22Rv1 (cell line): ENCODE results near the gene MX2.

Experiments used
- ZFX ChIP-seq: fragments of 450-650 bp; IDR thresholded peaks from 2 replicates; pipeline ENCODE4 v1.6.1; 2017; ENCODE audit warnings: antibody characterized with exemption, borderline replicate concordance
- TF ChIP-seq, protein P1 (sequence below): fragments of 450-650 bp; IDR thresholded peaks from 2 replicates; pipeline ENCODE4 v1.5.1; 2017; ENCODE audit warnings: mild to moderate bottlenecking

DNA sequence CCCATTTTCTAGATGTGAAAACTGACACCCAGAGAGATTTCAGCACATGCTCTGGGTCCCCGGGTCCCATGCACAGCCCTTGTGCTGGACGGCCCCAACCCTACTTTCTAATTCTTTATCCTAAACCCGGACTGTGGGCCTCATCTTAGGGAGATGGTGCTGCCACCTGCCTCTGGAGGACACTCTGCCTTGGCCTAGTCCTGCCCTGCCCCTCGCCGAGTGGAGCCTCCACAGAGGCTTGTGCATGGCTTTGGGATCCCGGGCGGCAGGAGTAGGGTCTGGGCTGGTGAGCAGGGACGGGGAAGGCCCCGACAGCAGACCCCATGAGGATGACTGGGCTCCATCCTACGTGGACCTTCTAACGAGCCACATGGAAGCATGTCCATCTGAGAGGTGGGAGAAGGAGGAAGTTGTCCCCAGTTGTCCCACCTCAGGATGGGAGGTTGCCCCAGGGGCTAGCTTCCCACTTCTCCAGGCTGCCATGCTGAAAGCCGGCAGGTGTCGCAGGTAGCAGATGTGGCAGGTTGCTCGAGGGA is 12.4 kb downstream of the MX2 start:
- TF ChIP-seq, protein P1, sequence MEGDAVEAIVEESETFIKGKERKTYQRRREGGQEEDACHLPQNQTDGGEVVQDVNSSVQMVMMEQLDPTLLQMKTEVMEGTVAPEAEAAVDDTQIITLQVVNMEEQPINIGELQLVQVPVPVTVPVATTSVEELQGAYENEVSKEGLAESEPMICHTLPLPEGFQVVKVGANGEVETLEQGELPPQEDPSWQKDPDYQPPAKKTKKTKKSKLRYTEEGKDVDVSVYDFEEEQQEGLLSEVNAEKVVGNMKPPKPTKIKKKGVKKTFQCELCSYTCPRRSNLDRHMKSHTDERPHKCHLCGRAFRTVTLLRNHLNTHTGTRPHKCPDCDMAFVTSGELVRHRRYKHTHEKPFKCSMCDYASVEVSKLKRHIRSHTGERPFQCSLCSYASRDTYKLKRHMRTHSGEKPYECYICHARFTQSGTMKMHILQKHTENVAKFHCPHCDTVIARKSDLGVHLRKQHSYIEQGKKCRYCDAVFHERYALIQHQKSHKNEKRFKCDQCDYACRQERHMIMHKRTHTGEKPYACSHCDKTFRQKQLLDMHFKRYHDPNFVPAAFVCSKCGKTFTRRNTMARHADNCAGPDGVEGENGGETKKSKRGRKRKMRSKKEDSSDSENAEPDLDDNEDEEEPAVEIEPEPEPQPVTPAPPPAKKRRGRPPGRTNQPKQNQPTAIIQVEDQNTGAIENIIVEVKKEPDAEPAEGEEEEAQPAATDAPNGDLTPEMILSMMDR, result no peak
- no peak for TF ChIP-seq ZFX
